ENCODE data around the gene CENPM.

The CENPM gene

DNA sequence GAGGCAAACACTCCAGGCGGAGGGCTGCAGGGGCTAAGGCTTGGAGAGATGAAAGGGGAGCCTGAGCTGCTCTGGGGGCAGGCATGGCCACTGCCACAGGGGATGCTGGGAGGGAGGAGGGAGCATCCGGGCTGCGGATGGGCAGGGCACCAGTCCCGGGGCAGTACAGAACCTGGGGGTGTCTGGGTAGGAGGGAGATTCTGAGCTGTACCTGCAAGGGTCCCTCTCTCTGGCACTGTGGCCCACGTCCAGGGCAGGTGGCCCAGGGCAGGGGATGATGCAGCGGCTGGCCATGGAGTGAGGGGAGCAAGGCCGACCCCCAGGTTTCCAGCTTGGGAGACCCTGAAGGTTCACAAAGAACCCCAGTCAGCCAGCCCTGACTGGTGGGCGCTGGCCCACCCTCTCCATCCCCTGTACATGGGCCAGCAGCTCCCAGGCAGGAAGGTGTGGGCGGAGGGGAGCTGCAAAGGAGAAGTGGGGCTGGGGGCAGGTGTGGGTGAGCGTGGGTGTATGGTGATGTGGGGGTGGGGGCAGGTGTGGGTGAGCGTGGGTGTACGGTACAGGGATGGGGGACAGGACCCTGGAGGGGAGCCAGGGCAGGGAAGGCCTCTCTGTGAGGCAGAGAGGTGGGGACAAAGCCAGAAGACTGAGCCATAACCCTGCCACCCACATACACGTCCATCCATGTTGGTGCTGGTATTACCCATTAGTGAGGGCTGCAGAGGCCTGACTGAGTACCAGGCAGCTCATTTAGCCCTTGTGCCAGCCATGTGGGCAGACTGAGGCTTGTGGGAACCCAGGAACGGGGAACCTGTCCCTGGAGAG, 18.1 kb downstream of the CENPM start:
- TF ChIP-seq, protein P1, sequence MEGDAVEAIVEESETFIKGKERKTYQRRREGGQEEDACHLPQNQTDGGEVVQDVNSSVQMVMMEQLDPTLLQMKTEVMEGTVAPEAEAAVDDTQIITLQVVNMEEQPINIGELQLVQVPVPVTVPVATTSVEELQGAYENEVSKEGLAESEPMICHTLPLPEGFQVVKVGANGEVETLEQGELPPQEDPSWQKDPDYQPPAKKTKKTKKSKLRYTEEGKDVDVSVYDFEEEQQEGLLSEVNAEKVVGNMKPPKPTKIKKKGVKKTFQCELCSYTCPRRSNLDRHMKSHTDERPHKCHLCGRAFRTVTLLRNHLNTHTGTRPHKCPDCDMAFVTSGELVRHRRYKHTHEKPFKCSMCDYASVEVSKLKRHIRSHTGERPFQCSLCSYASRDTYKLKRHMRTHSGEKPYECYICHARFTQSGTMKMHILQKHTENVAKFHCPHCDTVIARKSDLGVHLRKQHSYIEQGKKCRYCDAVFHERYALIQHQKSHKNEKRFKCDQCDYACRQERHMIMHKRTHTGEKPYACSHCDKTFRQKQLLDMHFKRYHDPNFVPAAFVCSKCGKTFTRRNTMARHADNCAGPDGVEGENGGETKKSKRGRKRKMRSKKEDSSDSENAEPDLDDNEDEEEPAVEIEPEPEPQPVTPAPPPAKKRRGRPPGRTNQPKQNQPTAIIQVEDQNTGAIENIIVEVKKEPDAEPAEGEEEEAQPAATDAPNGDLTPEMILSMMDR (IDR thresholded peaks at IDR 0.05; ENCODE audit: extremely low read depth, missing control alignments), result no peak

GRCh38 chr22:41927813-41928212, 19.1 kb downstream of the CENPM start:
- no peak for DNase-seq (ENCODE audit: low spot score)
- TF ChIP-seq, protein P1 (IDR thresholded peaks at IDR 0.05; ENCODE audit: extremely low read depth, missing control alignments), result no peak

More for the DNA sequence above, 18.1 kb downstream of the CENPM start:
- no peak for DNase-seq (ENCODE audit: low spot score)

- TF ChIP-seq, protein P1 (IDR thresholded peaks at IDR 0.05; ENCODE audit: extremely low read depth, missing control alignments), result peak; percentile 96
- peak; percentile 72 for DNase-seq (ENCODE audit: low spot score)
Observed at GRCh38 chr22:41925783-41926460, 21.0 kb downstream of the CENPM start.

GRCh38 chr22:41923595-41924276, 23.2 kb downstream of the CENPM start:
- no peak for DNase-seq (ENCODE audit: low spot score)
- TF ChIP-seq, protein P1 (IDR thresholded peaks at IDR 0.05; ENCODE audit: extremely low read depth, missing control alignments), result no peak

DNA sequence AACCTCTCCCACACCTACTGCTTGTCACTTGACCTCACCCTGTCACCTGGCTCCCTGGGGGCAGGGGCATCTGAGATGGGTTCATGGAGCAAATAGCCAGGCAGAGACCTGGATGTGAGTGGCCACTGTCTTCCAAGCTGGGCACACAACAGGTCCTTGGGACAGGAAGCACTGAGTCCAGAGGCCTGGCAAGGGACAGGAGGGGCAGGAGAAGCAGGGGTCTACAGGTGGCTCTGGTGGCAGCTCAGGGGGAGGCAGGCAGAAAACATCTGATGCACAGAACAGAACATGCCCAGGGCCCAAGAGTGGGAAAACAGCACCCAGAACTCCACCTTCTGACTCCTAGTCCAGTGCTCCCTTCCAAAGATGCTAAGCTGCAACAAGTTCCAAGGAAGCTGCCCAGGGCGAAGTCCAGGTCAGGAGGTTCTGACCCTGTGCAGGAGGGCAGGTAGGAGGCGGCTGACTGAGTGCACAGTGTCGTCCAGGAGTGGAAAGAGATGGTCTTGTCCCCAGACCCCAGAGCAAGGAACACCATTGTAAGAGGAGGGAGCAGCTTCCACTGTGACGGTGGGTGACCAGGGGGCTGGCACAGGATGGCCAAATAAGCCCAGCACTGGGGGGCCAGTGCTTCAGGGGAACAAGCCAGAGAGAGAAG, 23.9 kb downstream of the CENPM start:
- DNase-seq (ENCODE audit: low spot score), result no peak
- TF ChIP-seq, protein P1 (IDR thresholded peaks at IDR 0.05; ENCODE audit: extremely low read depth, missing control alignments), result no peak

DNA sequence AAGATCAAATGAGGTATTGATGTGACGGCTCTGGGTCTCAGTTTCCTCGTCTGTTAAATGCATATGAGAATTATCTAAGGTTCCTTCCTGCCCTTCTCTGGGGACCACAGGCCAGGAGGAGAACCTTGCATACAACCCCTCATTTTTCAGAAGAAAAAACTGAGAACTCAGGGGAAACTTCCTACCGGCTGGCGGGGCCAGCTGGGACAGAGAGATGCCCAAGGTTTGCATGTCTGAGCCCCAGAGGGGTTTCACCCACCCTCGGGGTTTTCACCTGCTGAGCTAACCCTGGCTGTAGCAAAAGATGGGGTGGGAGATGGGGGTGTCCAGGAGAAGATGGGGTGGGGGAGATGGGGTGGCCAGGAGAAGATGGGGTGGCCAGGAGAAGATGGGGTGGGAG, 24.6 kb downstream of the CENPM start:
- TF ChIP-seq, protein P1 (IDR thresholded peaks at IDR 0.05; ENCODE audit: extremely low read depth, missing control alignments), result no peak
- no peak for DNase-seq (ENCODE audit: low spot score)
